HEK293 (cell line): ENCODE data around the gene PSMC4.

Experiments used
- GLIS1 ChIP-seq: fragments of 450-650 bp; formaldehyde crosslinking; IDR thresholded peaks from 2 replicates; pipeline ENCODE4 v1.5.1; 2016; ENCODE audit warnings: missing biosample characterization, missing genetic modification characterization
- HIC1 ChIP-seq: fragments of 450-650 bp; formaldehyde crosslinking; IDR thresholded peaks from 2 replicates; pipeline ENCODE4 v1.5.1; 2016; ENCODE audit warnings: missing biosample characterization, missing genetic modification characterization
- IKZF3 ChIP-seq: fragments of 450-650 bp; IDR thresholded peaks from 2 replicates; pipeline ENCODE4 v1.5.0; 2018; ENCODE audit warnings: missing biosample characterization, mild to moderate bottlenecking, missing genetic modification characterization, moderate library complexity
- MZF1 ChIP-seq: fragments of 450-650 bp; formaldehyde crosslinking; IDR thresholded peaks from 2 replicates; pipeline ENCODE4 v1.5.1; 2017; ENCODE audit warnings: missing biosample characterization, missing genetic modification characterization, borderline replicate concordance
- PATZ1 ChIP-seq: fragments of 450-650 bp; formaldehyde crosslinking; IDR thresholded peaks from 2 replicates; pipeline ENCODE4 v1.5.1; 2016; ENCODE audit warnings: missing biosample characterization, missing genetic modification characterization
- REPIN1 ChIP-seq: fragments of 450-650 bp; formaldehyde crosslinking; IDR thresholded peaks from 2 replicates; pipeline ENCODE4 v1.5.1; 2017; ENCODE audit warnings: missing biosample characterization, missing genetic modification characterization, low read depth
- REST ChIP-seq: fragments of 450-650 bp; formaldehyde crosslinking; IDR thresholded peaks from 2 replicates; pipeline ENCODE4 v1.5.1; 2016; ENCODE audit warnings: missing biosample characterization, missing genetic modification characterization
- WT1 ChIP-seq: fragments of 450-650 bp; formaldehyde crosslinking; IDR thresholded peaks from 2 replicates; pipeline ENCODE4 v1.5.1; 2016; ENCODE audit warnings: missing biosample characterization, missing genetic modification characterization
- ZFHX2 ChIP-seq: fragments of 450-650 bp; formaldehyde crosslinking; conservative IDR thresholded peaks from 2 replicates; pipeline ENCODE4 v1.5.1; 2016; ENCODE audit warnings: missing biosample characterization, missing genetic modification characterization
- ZFP3 ChIP-seq: fragments of 450-650 bp; formaldehyde crosslinking; IDR thresholded peaks from 2 replicates; pipeline ENCODE4 v1.5.1; 2016; ENCODE audit warnings: low read depth, missing biosample characterization, missing genetic modification characterization
- ZFP37 ChIP-seq: fragments of 450-650 bp; formaldehyde crosslinking; IDR thresholded peaks from 2 replicates; pipeline ENCODE4 v1.5.1; 2016; ENCODE audit warnings: missing biosample characterization, missing genetic modification characterization
- ZFP69B ChIP-seq: fragments of 450-650 bp; formaldehyde crosslinking; IDR thresholded peaks from 2 replicates; pipeline ENCODE4 v1.5.1; 2016; ENCODE audit warnings: missing biosample characterization, missing genetic modification characterization
- ZNF157 ChIP-seq: fragments of 450-650 bp; formaldehyde crosslinking; IDR thresholded peaks from 2 replicates; pipeline ENCODE4 v1.5.1; 2016; ENCODE audit warnings: missing biosample characterization, missing genetic modification characterization
- ZNF169 ChIP-seq: fragments of 450-650 bp; formaldehyde crosslinking; IDR thresholded peaks from 2 replicates; pipeline ENCODE4 v1.5.1; 2016; ENCODE audit warnings: missing biosample characterization, missing genetic modification characterization
- ZNF2 ChIP-seq: fragments of 450-650 bp; formaldehyde crosslinking; IDR thresholded peaks from 2 replicates; pipeline ENCODE4 v1.5.1; 2016; ENCODE audit warnings: missing biosample characterization, missing genetic modification characterization
- ZNF214 ChIP-seq: fragments of 450-650 bp; formaldehyde crosslinking; IDR thresholded peaks from 2 replicates; pipeline ENCODE4 v1.5.1; 2017; ENCODE audit warnings: missing biosample characterization, mild to moderate bottlenecking, missing genetic modification characterization, borderline replicate concordance
- ZNF335 ChIP-seq: fragments of 450-650 bp; formaldehyde crosslinking; conservative IDR thresholded peaks from 2 replicates; pipeline ENCODE4 v1.5.1; 2016; ENCODE audit warnings: missing biosample characterization, missing genetic modification characterization
- ZNF341 ChIP-seq: fragments of 450-650 bp; formaldehyde crosslinking; IDR thresholded peaks from 2 replicates; pipeline ENCODE4; 2016; ENCODE audit warnings: low read depth, missing biosample characterization, missing genetic modification characterization
- ZNF362 ChIP-seq: fragments of 450-650 bp; formaldehyde crosslinking; IDR thresholded peaks from 2 replicates; pipeline ENCODE4 v1.5.1; 2016; ENCODE audit warnings: missing biosample characterization, missing genetic modification characterization
- ZNF391 ChIP-seq: fragments of 450-650 bp; formaldehyde crosslinking; IDR thresholded peaks from 2 replicates; pipeline ENCODE4 v1.5.1; 2016; ENCODE audit warnings: low read depth, missing biosample characterization, missing genetic modification characterization, borderline replicate concordance
- ZNF510 ChIP-seq: fragments of 450-650 bp; formaldehyde crosslinking; IDR thresholded peaks from 2 replicates; pipeline ENCODE4 v1.5.1; 2018; ENCODE audit warnings: mild to moderate bottlenecking, missing genetic modification characterization, missing biosample characterization; ENCODE audit not compliant: insufficient replicate concordance
- ZNF580 ChIP-seq: fragments of 450-650 bp; formaldehyde crosslinking; IDR thresholded peaks from 2 replicates; pipeline ENCODE4 v1.5.1; 2016; ENCODE audit warnings: missing biosample characterization, missing genetic modification characterization
- ZNF623 ChIP-seq: fragments of 450-650 bp; formaldehyde crosslinking; IDR thresholded peaks from 2 replicates; pipeline ENCODE4 v1.5.1; 2016; ENCODE audit warnings: missing biosample characterization, missing genetic modification characterization
- ZNF624 ChIP-seq: fragments of 450-650 bp; formaldehyde crosslinking; IDR thresholded peaks from 2 replicates; pipeline ENCODE4 v1.5.1; 2017; ENCODE audit warnings: missing biosample characterization, missing genetic modification characterization
- ZNF654 ChIP-seq: fragments of 450-650 bp; formaldehyde crosslinking; IDR thresholded peaks from 2 replicates; pipeline ENCODE4 v1.5.1; 2016; ENCODE audit warnings: low read depth, missing biosample characterization, missing genetic modification characterization
- ZNF660 ChIP-seq: fragments of 450-650 bp; IDR thresholded peaks from 2 replicates; pipeline ENCODE4 v1.5.1; 2018; ENCODE audit warnings: missing biosample characterization, mild to moderate bottlenecking, missing genetic modification characterization
- ZNF664 ChIP-seq: fragments of 450-650 bp; formaldehyde crosslinking; IDR thresholded peaks from 2 replicates; pipeline ENCODE4 v1.5.1; 2016; ENCODE audit warnings: missing biosample characterization, missing genetic modification characterization
- ZNF692 ChIP-seq: fragments of 450-650 bp; formaldehyde crosslinking; IDR thresholded peaks from 2 replicates; pipeline ENCODE4 v1.5.1; 2016; ENCODE audit warnings: missing biosample characterization, missing genetic modification characterization
- ZNF747 ChIP-seq: fragments of 450-650 bp; formaldehyde crosslinking; IDR thresholded peaks from 2 replicates; pipeline ENCODE4 v1.5.1; 2016; ENCODE audit warnings: missing biosample characterization, missing genetic modification characterization
- ZNF777 ChIP-seq: fragments of 450-650 bp; formaldehyde crosslinking; IDR thresholded peaks from 2 replicates; pipeline ENCODE4 v1.5.1; 2017; ENCODE audit warnings: missing biosample characterization, missing genetic modification characterization, borderline replicate concordance

Gene PSMC4

GRCh38 chr19:39996218-39996810, 25.3 kb downstream of the PSMC4 start (continued):
- TF ChIP-seq PATZ1 (tag by site-specific recombination) (no peak), ZNF510 (no peak), MZF1 (peak; percentile 70), ZNF654 (tag by site-specific recombination) (no peak), ZNF660 (tag by site-specific recombination) (no peak; the same call in 1 of the 2 replicates), REST (tag by site-specific recombination) (peak; percentile 44), ZNF664 (tag by site-specific recombination) (0 out of 2 replicates have a peak, but pooled peaks have one; percentile 13), ZNF362 (no peak), ZNF624 (tag by site-specific recombination) (0 out of 2 replicates have a peak, but pooled peaks have one; percentile 59), ZNF747 (tag by site-specific recombination) (no peak), ZNF2 (tag by site-specific recombination) (peak; percentile 84), ZFHX2 (tag by site-specific recombination) (no peak), ZNF214 (tag by site-specific recombination) (no peak), ZNF157 (tag by site-specific recombination) (0 out of 2 replicates have a peak, but pooled peaks have one; percentile 15), ZFP37 (tag by site-specific recombination) (peak; percentile 44), ZFP69B (peak; percentile 74), ZNF623 (tag by site-specific recombination) (no peak), ZNF692 (tag by site-specific recombination) (no peak; the same call in 1 of the 2 replicates), ZNF580 (peak; percentile 80), WT1 (tag by site-specific recombination) (0 out of 2 replicates have a peak, but pooled peaks have one; percentile 22), HIC1 (peak; percentile 28; the same call in 1 of the 2 replicates), ZNF341 (tag by site-specific recombination) (no peak), IKZF3 (tag by site-specific recombination) (0 out of 2 replicates have a peak, but pooled peaks have one; percentile 5), ZNF335 (peak; percentile 99), ZNF391 (tag by site-specific recombination) (no peak), GLIS1 (tag by site-specific recombination) (no peak), ZNF777 (tag by site-specific recombination) (peak; percentile 88), ZFP3 (tag by site-specific recombination) (no peak), ZNF169 (tag by site-specific recombination) (0 out of 2 replicates have a peak, but pooled peaks have one; percentile 65), REPIN1 (tag by site-specific recombination) (peak; percentile 36; the same call in 1 of the 2 replicates)
